SK-N-SH (cell line): Measurements from ENCODE around the gene MEPE.

Experiments used
- CTCF ChIP-seq: fragments of 200-600 bp; sonication (generic); IDR thresholded peaks from 2 replicates; pipeline ENCODE4 v1.6.1; 2017; ENCODE audit warnings: antibody characterized with exemption, mild to moderate bottlenecking, moderate library complexity
- EP300 ChIP-seq, 2 experiments: IDR thresholded peaks; 2 replicates each; pipeline versions ENCODE4 v1.4.0 to v1.6.1; 2012; ENCODE audit warnings: borderline replicate concordance in 1 of 2, low read depth in 1 of 2, low read length in 1 of 2
- FOSL2 ChIP-seq: IDR thresholded peaks from 2 replicates; pipeline ENCODE4 v1.4.0; 2012; ENCODE audit warnings: low read depth, mild to moderate bottlenecking, moderate library complexity, borderline replicate concordance
- GATA2 ChIP-seq: sonication (generic); formaldehyde crosslinking; IDR thresholded peaks from 2 replicates; pipeline ENCODE4 v1.5.0; 2020; ENCODE audit warnings: mild to moderate bottlenecking, missing genetic modification reagents
- POLR2AphosphoS5 ChIP-seq: IDR thresholded peaks from 2 replicates; pipeline ENCODE4 v1.6.1; 2012; ENCODE audit warnings: low read depth, low read length
- RFX5 ChIP-seq: IDR thresholded peaks from 2 replicates; pipeline ENCODE4 v1.6.1; 2012; ENCODE audit warnings: mild to moderate bottlenecking, improper control_type of control experiment, low read length
- SMC3 ChIP-seq: IDR thresholded peaks from 2 replicates; pipeline ENCODE4 v1.6.1; 2012; ENCODE audit warnings: low read depth, low read length, improper control_type of control experiment

DNA sequence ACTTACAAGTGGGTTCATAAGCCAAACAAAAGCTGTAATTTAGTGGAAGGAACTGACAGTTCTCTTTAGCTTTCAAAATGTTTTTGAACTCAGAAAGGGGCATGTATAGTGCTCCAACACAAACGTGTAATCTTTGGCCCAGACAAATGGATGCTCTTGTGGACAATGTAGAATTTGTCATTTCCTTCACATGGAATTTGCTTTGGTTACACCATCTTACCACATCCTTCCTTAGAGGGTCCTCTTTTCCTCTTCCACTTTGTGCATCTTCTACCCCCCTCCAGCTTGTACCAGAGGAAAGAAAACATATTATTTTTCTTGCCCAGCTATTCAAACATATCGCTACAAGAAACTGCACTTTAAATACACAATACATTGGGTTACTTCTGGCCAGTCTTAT, 42.4 kb downstream of the MEPE start:
- TF ChIP-seq GATA2 (CRISPR knock-in tag) (no peak), RFX5 (no peak), CTCF (no peak), POLR2AphosphoS5 (no peak), EP300 (IDR thresholded peaks at IDR 0.05; ENCODE audit: borderline replicate concordance in 1 of 2, low read depth in 1 of 2, low read length in 1 of 2) (no peak), FOSL2 (no peak), SMC3 (no peak)
